NOMO-1 treated with DMSO at 0.1 percent for 48 hours (cell line): Measurements from ENCODE around the gene STAT5B.
"Not testable (repeated sequence)": the region's sequence is repeated elsewhere in the genome, so short reads cannot be mapped to it uniquely, and the experiment has no call there.

ENCODE experiments used
- DNase-seq: peaks from one replicate; lab custom pipeline; 2025; ENCODE audit not compliant: unreplicated experiment; lab: John Stamatoyannopoulos, UW

The STAT5B gene

GRCh38 chr17:42307362-42307927 is 31.3 kb upstream of the STAT5B start:
- DNase-seq: no peak

DNA sequence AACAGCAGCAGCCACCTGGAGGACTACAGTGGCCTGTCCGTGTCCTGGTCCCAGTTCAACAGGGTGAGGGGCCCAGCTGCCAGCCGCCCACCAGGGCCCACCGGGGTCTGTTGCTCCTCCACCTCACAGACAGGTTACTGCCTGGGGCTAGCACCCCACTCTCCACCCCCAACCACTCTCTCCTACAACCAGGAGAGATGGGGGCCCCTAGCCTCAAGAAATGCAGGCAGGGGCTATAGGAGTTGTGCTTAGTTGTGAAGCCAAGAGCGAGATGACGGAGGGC is 30.1 kb upstream of the STAT5B start:
- no peak for DNase-seq

- no peak for DNase-seq
These were observed 29.6 kb upstream of the STAT5B start for GRCh38 chr17:42305543-42306384.

- DNase-seq: not testable (repeated sequence)
These were observed 28.8 kb upstream of the STAT5B start for GRCh38 chr17:42305031-42305330.

- no peak for DNase-seq
These were observed 28.2 kb upstream of the STAT5B start for GRCh38 chr17:42304187-42305030.

DNA sequence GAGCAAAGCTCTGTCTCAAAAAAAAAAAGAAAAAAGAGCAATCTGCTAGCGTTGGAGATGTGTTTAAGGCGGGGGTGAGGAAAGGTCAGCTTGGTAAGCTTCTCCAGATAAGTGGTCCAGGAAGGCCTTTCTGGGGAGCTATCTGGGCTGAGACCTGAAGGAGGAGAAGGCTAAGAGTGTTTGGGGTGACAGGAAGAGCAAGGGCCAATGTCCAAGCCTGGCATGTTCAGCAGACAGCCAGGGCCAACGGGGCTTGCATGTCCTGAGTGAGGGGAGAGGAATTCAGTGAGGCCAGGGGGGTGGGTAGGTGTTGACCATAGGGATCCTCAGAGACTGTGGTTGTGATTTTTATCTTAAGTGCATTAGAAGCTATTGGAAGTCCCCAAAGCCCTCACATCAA is 27.5 kb upstream of the STAT5B start:
- no peak for DNase-seq

- no peak for DNase-seq
These were observed 24.8 kb upstream of the STAT5B start for GRCh38 chr17:42301022-42301421.

GRCh38 chr17:42299913-42300312 is 23.7 kb upstream of the STAT5B start:
- not testable (repeated sequence) for DNase-seq

GRCh38 chr17:42299361-42299760 is 23.2 kb upstream of the STAT5B start:
- not testable (repeated sequence) for DNase-seq

DNA sequence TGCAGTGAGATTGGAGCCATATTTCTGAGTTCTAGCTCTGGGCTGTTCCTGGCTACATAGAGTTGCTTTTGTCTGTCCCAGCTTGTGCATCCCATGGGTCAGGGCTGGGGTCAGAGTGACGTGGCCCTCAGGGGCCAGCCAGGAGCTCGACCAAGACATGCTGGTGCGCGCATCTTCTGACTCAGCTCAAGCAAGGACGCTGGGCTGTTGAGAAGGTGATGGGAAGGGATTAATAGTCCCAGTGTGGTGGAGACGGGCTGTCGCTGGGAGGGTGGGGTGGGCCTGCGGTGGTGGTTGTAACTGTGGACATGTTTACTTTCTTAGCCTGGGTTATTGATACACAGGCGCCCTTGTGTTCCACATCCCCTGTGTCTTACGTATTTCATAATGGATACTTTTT is 21.6 kb upstream of the STAT5B start:
- not testable (repeated sequence) for DNase-seq

DNA sequence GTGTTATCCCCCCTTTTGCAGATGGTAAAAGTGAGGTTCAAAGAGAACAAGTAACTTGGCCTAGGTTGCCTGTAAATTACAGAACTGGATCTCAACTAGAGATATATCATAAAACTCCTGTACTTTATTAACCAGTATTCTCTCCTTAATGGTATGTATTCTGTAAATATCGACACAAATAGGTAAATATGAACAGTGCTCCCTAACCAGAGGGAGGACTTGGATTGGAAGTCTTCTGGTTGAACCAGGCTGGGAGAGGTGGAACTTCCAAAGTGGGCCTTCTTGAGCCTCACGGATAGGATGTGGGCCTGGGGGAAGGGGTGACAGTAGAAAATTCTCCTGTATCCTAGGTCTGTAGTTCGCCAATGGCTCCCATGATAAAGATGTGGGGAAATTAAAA is 19.8 kb upstream of the STAT5B start:
- DNase-seq: no peak

GRCh38 chr17:42294469-42295398 is 18.5 kb upstream of the STAT5B start:
- DNase-seq: no peak

GRCh38 chr17:42291129-42291528 is 14.9 kb upstream of the STAT5B start:
- DNase-seq: no peak

- DNase-seq: no peak
These were observed 14.4 kb upstream of the STAT5B start for GRCh38 chr17:42290577-42290976.

DNA sequence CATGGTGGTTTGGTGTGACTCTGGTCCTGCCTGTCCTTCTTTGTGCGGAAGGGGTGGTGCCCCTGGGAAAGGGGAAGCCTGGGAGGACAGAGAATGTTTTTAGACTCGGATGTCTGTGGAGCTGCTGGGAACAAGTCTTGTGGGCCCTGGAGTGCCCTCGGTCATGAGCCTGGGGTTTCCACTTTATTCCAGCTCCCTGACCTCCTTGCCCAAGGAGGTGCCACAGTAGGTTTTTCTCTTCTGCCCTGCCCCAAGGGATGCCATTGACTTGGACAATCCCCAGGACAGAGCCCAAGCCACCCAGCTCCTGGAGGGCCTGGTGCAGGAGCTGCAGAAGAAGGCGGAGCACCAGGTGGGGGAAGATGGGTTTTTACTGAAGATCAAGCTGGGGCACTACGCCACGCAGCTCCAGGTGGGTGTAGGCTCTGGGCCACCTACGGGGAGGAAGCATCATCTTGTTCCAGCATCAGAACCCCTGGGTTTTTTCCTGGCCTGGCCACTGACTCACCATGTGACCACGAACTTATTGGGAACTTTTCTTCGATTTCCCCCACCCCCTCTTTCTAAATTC is 13.5 kb upstream of the STAT5B start:
- DNase-seq: no peak

DNA sequence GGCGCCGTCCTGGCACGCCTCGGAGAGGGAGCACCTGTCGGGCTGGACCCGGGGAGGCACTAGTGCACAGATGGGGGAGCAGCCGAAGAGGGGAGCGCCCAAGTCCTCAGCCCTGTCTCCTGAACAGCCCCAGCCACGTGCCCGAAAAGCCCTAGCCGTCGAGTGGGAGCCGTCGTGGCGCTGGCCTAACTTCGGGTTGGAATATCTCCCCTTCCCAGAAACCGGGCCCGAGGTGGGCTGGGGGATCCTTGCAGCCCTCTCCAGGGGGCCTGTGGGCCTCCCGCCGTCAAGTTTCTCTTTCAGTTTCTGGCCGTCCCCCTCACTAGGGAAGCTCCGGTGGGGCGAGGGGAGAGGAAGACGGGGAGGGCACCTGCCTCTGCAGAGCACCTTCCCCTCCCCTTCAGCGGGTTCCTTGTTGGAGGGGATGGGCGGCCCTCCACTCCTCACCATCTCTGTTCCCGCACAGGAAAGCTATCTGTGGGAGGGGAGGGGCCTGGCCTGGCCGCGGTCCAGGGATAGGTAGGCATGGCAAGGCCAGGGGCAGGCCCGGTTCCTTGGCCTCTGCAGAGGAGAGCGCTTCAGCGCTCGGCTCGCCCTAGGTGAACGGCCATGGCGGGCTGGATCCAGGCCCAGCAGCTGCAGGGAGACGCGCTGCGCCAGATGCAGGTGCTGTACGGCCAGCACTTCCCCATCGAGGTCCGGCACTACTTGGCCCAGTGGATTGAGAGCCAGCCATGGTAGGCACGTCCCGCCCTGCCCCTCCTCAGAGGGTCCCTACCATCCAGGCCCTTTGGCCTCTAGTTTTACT is 12.8 kb upstream of the STAT5B start:
- DNase-seq: peak; percentile 14

- peak; percentile 80 for DNase-seq
These were observed 12.0 kb upstream of the STAT5B start, which contains the start of gene STAT5A for GRCh38 chr17:42287977-42288802. Gene STAT5A, plus strand, starts transcription at chr17:42288498. Its CDS starts 914 bp downstream, at chr17:42289412.

DNA sequence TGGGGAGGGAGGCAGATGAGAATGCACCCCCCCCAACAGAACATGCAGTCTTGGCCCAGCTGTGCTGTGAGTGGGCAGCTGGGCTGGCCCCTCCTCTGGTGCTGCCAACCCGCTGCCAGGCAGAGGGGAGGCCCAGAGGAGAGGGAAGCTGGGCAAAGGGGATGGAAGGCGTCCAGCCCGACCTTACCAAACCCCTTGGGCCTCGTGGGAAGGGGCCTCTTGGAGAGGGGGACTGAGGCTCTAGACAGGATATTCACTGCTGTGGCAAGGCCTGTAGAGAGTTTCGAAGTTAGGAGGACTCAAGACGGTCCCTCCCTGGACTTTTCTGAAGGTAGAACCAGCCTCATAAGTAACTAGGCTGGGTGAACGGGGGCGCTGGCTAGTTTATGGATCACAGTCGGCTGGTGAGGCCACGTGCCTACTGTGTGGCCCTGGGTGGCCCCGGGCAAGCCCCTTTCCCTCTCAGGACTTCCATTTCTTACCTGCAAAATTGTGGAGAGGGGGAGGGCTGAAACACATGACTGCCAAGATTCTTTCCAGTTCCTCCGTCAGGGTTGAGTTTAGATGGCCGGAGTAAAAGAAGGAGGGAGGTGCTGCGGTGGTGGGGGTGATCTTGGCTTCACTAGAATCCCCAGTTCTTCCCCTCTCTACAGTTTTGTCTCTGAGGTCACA is 11.2 kb upstream of the STAT5B start:
- DNase-seq: peak; percentile 16
